ACHN (cell line): ENCODE measurements around the gene CDYL.

Experiments used
- DNase-seq: peaks from one replicate; pipeline ENCODE4 v3.0.0-alpha.2; 2015
- in situ Hi-C: cut with HindIII; loops from 2 replicates; pipeline ENCODE4 v1.10.0; 2017; ENCODE audit warnings: low sequenced_read_pairs, low pct_ligation_motif_present, low pct_unique_long_range_greater_than_20kb

The CDYL gene

GRCh38 chr6:4913705-4914419, 137.7 kb downstream of the CDYL start:
- no peak for DNase-seq
- in situ Hi-C loops = no loop called here

- no peak for DNase-seq
- in situ Hi-C loops = no loop called here
Measured at GRCh38 chr6:4914420-4915159, 138.4 kb downstream of the CDYL start.

- in situ Hi-C loops = no loop called here
- DNase-seq = no peak
Measured at GRCh38 chr6:4916954-4917561, 140.9 kb downstream of the CDYL start.

- in situ Hi-C loops = no loop called here
- DNase-seq = no peak
Measured at GRCh38 chr6:4920914-4921410, 144.8 kb downstream of the CDYL start.

GRCh38 chr6:4922488-4923037, 146.4 kb downstream of the CDYL start:
- in situ Hi-C loops = no loop called here
- DNase-seq = no peak

GRCh38 chr6:4923081-4923480, 146.9 kb downstream of the CDYL start:
- DNase-seq = no peak
- in situ Hi-C loops = no loop called here

- no peak for DNase-seq
- in situ Hi-C loops = no loop called here
Measured at GRCh38 chr6:4924661-4925271, 148.6 kb downstream of the CDYL start.

GRCh38 chr6:4925580-4925979, 149.4 kb downstream of the CDYL start:
- in situ Hi-C loops = no loop called here
- DNase-seq = no peak

- peak; percentile 50 for DNase-seq
- in situ Hi-C loops = no loop called here
Measured at GRCh38 chr6:4928426-4928825, 152.2 kb downstream of the CDYL start.

- no peak for DNase-seq
- in situ Hi-C loops = no loop called here
Measured at GRCh38 chr6:4929097-4929718, 153.0 kb downstream of the CDYL start.

- DNase-seq = no peak
- in situ Hi-C loops = no loop called here
Measured at GRCh38 chr6:4930025-4930691, 154.0 kb downstream of the CDYL start.

GRCh38 chr6:4931530-4932227, 155.5 kb downstream of the CDYL start:
- in situ Hi-C loops = no loop called here
- DNase-seq = no peak

GRCh38 chr6:4932228-4932903, 156.2 kb downstream of the CDYL start:
- in situ Hi-C loops = no loop called here
- no peak for DNase-seq

- in situ Hi-C loops = no loop called here
- DNase-seq = no peak
Measured at GRCh38 chr6:4935486-4935885, 159.3 kb downstream of the CDYL start.

- in situ Hi-C loops = no loop called here
- no peak for DNase-seq
Measured at GRCh38 chr6:4935975-4936680, 159.9 kb downstream of the CDYL start.

- DNase-seq = peak; percentile 51
- in situ Hi-C loops = no loop called here
Measured at GRCh38 chr6:4936681-4937041, 160.5 kb downstream of the CDYL start.
